PC-9 (cell line): ENCODE data around the gene E2F8. TPM values are rescaled to one million over a fixed set of nuclear protein-coding genes. Genes with fewer than 3 reads are reported as not detected.
A peak's percentile ranks its signal among the peaks of the same experiment; 100 is the strongest.

Experiments
- BruUV-seq: library from RNA; stranded (reverse); fragments of 400-500 nt; replicated peaks from 2 replicates; lab custom pipeline; 2021; lab: Mats Ljungman, UMichigan
- CTCF ChIA-PET: fragments of 300-600 bp; sonication (Branson Sonifier 250); formaldehyde crosslinking; loops from one replicate; lab custom pipeline; 2022; ENCODE audit warnings: antibody characterized with exemption; lab: Charles Lee
- POLR2A ChIA-PET: fragments of 300-600 bp; sonication (Branson Sonifier 250); formaldehyde crosslinking; loops from one replicate; lab custom pipeline; 2022; ENCODE audit warnings: antibody characterized with exemption; ENCODE audit not compliant: unreplicated experiment; lab: Charles Lee
- DNase-seq, 2 experiments: peaks; one replicate each; pipeline versions ENCODE4 v3.0.0 to v3.0.0-alpha.2; 2015 to 2022; ENCODE audit warnings: mixed read lengths in 1 of 2
- H2AFZ ChIP-seq: fragments of 200-600 bp; sonication (generic); 2 replicates; pipeline ENCODE4 v1.8.1; 2017; ENCODE audit warnings: antibody characterized with exemption
- H3F3A ChIP-seq: fragments of 200-600 bp; sonication (generic); 2 replicates; pipeline ENCODE4 v1.8.1; 2017; ENCODE audit warnings: antibody characterized with exemption, mild to moderate bottlenecking, low read depth; ENCODE audit not compliant: insufficient read depth
- H3K27ac ChIP-seq: fragments of 200-600 bp; sonication (generic); 2 replicates; pipeline ENCODE4 v1.6.1; 2016; ENCODE audit warnings: mixed run types
- H3K27me3 ChIP-seq: fragments of 200-600 bp; sonication (generic); 2 replicates; pipeline ENCODE4 v1.6.1; 2016; ENCODE audit warnings: low read depth, mixed run types; ENCODE audit not compliant: insufficient read depth
- H3K36me3 ChIP-seq: fragments of 200-600 bp; sonication (generic); 2 replicates; pipeline ENCODE4 v1.6.1; 2016; ENCODE audit warnings: low read depth, mixed run types
- H3K4me1 ChIP-seq: fragments of 200-600 bp; sonication (generic); replicated peaks from 2 replicates; pipeline ENCODE4 v1.6.1; 2016; ENCODE audit warnings: mixed run types; ENCODE audit not compliant: insufficient read depth
- H3K4me2 ChIP-seq: fragments of 200-600 bp; sonication (generic); 2 replicates; pipeline ENCODE4 v1.6.1; 2017; ENCODE audit warnings: mixed run types
- H3K4me3 ChIP-seq: fragments of 200-600 bp; sonication (generic); 2 replicates; pipeline ENCODE4 v1.6.1; 2016; ENCODE audit warnings: mixed run types
- H3K79me2 ChIP-seq: fragments of 200-600 bp; sonication (generic); 2 replicates; pipeline ENCODE4 v1.6.1; 2017; ENCODE audit warnings: low read depth, mixed run types
- H3K9me2 ChIP-seq: fragments of 200-600 bp; sonication (generic); 2 replicates; pipeline ENCODE4 v1.8.1; 2017; ENCODE audit warnings: mild to moderate bottlenecking; ENCODE audit not compliant: insufficient read depth
- H3K9me3 ChIP-seq: fragments of 200-600 bp; sonication (generic); 2 replicates; pipeline ENCODE4 v1.8.1; 2016; ENCODE audit warnings: low read depth; ENCODE audit not compliant: insufficient read depth
- H4K20me1 ChIP-seq: fragments of 200-600 bp; sonication (generic); 2 replicates; pipeline ENCODE4 v1.8.1; 2017; ENCODE audit not compliant: insufficient read depth
- EZH2 ChIP-seq: fragments of 200-600 bp; sonication (generic); IDR thresholded peaks from 2 replicates; pipeline ENCODE4 v1.8.0; 2017; ENCODE audit warnings: antibody characterized with exemption, low read depth
- intact Hi-C: fragments of 100-400 bp; cut with micrococcal nuclease; formaldehyde crosslinking; loops from one replicate; pipeline ENCODE4 v1.10.0; 2022; ENCODE audit not compliant: unreplicated experiment
- total RNA-seq: library from RNA; stranded (reverse); gene quantifications from 2 replicates; pipeline ENCODE4 v1.2.3, GENCODE V29; 2021
- TF ChIP-seq, protein P1 (sequence below): fragments of 200-600 bp; sonication (generic); conservative IDR thresholded peaks from 2 replicates; pipeline ENCODE4 v1.6.1; 2017; ENCODE audit warnings: mixed run types, antibody characterized with exemption, mild to moderate bottlenecking, moderate library complexity

Gene E2F8
- total RNA-seq, 1 experiment from 2014 or later = 26.7 TPM

DNA sequence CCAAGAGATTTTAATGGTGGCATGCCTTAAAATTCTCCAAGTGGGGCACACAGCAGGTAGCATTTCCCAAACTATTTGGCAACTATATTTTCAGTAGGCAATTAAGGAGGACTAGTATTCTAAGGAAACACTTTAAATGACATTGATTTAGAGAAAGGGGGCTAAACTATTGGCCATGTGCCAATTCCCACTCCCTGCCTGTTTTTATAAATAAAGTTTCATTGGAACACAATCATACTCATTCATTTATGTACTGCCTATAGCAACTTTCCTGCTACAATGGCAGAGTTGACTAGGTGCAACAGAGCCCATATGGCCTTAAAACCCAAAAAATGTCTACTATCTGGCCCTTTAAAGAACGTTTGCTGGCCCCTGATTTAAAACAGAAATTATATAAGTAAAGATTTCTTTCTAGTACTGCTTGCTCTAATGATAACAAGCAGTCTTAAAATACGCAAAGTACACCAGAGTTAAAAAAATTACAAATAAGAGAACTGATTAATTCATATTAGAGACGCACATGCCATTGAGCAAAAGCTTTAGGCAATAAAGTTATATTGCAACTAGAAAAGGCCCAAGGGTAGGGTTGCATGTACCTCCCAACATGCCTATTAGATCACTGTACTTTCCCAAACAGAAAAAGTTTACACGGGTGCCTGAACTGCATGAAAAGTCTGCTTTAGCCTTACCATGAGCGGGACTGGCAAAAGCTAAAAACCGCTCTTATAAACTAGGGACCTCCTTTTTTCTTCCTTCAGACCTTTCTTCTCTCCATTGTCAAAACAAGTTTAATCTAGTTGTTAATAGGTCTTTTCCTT lies 14.2 kb downstream of the E2F8 start:
- no peaks in the 10 kb centered on the region for H3K9me2 ChIP-seq
- intact Hi-C loops = no loop called here
- no peaks in the 10 kb centered on the region for H3K79me2 ChIP-seq
- H3K27ac ChIP-seq = no peak overlapping the region
- H3K4me3 ChIP-seq = no peak overlapping the region
- H3K9me3 ChIP-seq = no peaks in the 10 kb centered on the region
- no peak overlapping the region for H3K4me2 ChIP-seq
- H3F3A ChIP-seq = no peaks in the 10 kb centered on the region
- no peak overlapping the region for H2AFZ ChIP-seq
- peaks cover 36% of the 10 kb centered on the region for H3K36me3 ChIP-seq
- no peak for DNase-seq
- H3K27me3 ChIP-seq = no peaks in the 10 kb centered on the region
- BruUV-seq = no TSS peak
- TF ChIP-seq EZH2 = no peak
- TF ChIP-seq, protein P1, sequence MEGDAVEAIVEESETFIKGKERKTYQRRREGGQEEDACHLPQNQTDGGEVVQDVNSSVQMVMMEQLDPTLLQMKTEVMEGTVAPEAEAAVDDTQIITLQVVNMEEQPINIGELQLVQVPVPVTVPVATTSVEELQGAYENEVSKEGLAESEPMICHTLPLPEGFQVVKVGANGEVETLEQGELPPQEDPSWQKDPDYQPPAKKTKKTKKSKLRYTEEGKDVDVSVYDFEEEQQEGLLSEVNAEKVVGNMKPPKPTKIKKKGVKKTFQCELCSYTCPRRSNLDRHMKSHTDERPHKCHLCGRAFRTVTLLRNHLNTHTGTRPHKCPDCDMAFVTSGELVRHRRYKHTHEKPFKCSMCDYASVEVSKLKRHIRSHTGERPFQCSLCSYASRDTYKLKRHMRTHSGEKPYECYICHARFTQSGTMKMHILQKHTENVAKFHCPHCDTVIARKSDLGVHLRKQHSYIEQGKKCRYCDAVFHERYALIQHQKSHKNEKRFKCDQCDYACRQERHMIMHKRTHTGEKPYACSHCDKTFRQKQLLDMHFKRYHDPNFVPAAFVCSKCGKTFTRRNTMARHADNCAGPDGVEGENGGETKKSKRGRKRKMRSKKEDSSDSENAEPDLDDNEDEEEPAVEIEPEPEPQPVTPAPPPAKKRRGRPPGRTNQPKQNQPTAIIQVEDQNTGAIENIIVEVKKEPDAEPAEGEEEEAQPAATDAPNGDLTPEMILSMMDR = no peak
- no peaks in the 10 kb centered on the region for H4K20me1 ChIP-seq
- no peaks in the 10 kb centered on the region for H3K4me1 ChIP-seq
- POLR2A ChIA-PET = no interaction called here
- CTCF ChIA-PET = no interaction called here

DNA sequence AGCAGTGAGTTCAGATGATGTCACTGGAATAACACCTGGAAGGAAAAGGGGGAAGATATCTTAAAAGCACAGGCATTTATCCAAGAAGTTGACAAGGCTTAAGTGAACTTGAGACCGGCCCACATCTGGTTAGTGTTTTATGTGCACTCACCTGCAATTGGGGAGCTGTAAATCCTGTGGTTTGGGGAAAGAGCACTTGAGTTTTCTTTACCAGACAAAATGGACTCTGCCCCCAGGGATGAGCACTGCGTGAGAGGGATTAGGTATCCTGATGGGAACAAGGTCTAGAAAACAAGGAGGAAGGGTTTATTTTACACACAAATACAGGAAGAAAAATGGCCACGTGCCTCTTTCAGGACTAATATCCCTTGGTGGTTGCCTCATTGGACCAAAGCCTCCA lies 15.2 kb downstream of the E2F8 start:
- no peak for DNase-seq
- BruUV-seq = no TSS peak
- intact Hi-C loops = no loop called here
- Histone ChIP-seq H2AFZ (no peak overlapping the region), H3K27me3 (no peaks in the 10 kb centered on the region), H3K36me3 (peaks cover 26% of the 10 kb centered on the region), H4K20me1 (no peaks in the 10 kb centered on the region), H3K4me1 (no peaks in the 10 kb centered on the region), H3K79me2 (no peaks in the 10 kb centered on the region), H3K27ac (no peak overlapping the region), H3K9me2 (no peaks in the 10 kb centered on the region), H3K4me2 (no peak overlapping the region), H3K4me3 (no peak overlapping the region), H3K9me3 (no peaks in the 10 kb centered on the region), H3F3A (no peaks in the 10 kb centered on the region)
- TF ChIP-seq, protein P1 = no peak
- TF ChIP-seq EZH2 = no peak
- ChIA-PET POLR2A (no interaction called here), CTCF (no interaction called here)

DNA sequence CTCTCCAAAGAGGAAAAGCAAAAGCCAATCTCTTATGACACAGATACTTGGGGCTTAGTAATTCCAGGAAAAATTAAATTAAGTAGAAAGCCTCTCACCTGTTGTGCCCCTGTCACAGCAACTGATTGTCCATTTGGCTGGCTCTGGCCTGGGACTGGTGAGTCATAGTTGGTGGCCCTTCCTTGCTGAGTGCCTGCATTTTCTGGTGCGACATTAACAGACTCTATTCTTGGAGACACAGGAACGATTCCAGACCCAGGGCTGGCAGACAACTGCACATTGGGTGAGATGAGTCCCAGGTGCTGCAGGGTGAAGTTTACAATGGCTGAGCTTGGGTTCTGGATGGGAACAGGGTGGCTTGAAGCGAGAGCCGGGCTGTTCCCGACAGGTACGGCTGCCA lies 15.6 kb downstream of the E2F8 start:
- no peak overlapping the region for H3K27ac ChIP-seq
- no peaks in the 10 kb centered on the region for H3K27me3 ChIP-seq
- H3K36me3 ChIP-seq = peaks cover 23% of the 10 kb centered on the region
- BruUV-seq = TSS peak; percentile 2
- no peaks in the 10 kb centered on the region for H3F3A ChIP-seq
- H3K4me2 ChIP-seq = no peak overlapping the region
- TF ChIP-seq, protein P1 = no peak
- TF ChIP-seq EZH2 = no peak
- ChIA-PET POLR2A (interaction anchor here (0.8 kb wide), 1 partner anchor 11 kb away, joined by 13 read pairs; no protein-coding TSS in a partner anchor), CTCF (no interaction called here)
- H3K9me3 ChIP-seq = no peaks in the 10 kb centered on the region
- no peaks in the 10 kb centered on the region for H3K4me1 ChIP-seq
- no peaks in the 10 kb centered on the region for H4K20me1 ChIP-seq
- no peaks in the 10 kb centered on the region for H3K79me2 ChIP-seq
- no peak overlapping the region for H2AFZ ChIP-seq
- H3K4me3 ChIP-seq = no peak overlapping the region
- H3K9me2 ChIP-seq = no peaks in the 10 kb centered on the region
- no peak for DNase-seq
- intact Hi-C loops = no loop called here
